Measurements from ENCODE around the gene TRMT11. TPM values are rescaled to one million over a fixed set of nuclear protein-coding genes. Genes with fewer than 3 reads are reported as not detected.

Gene TRMT11
- total and polyA plus RNA-seq, 9 of the 15 experiments (the other 6 are each of a cell fraction or from before 2014, with no cell fraction given): 38.8 to 88.0 (median 59.8) TPM

GRCh38 chr6:126056355-126057004 lies 70.1 kb downstream of the TRMT11 start (continued):
- TF ChIP-seq THRA (IDR thresholded peaks at IDR 0.05) (no peak), PHF21A (IDR thresholded peaks at IDR 0.05; ENCODE audit: borderline replicate concordance, low read depth) (no peak), ZNF146 (CRISPR knock-in tag; IDR thresholded peaks at IDR 0.05; ENCODE audit: unreplicated experiment) (no peak), THAP12 (CRISPR knock-in tag; IDR thresholded peaks at IDR 0.05) (no peak), POU5F1 (IDR thresholded peaks at IDR 0.05; ENCODE audit: borderline replicate concordance, low read depth, low read length, partially characterized antibody) (no peak), NR2C2 (CRISPR knock-in tag; IDR thresholded peaks at IDR 0.05) (no peak), NR2C2 (tag; IDR thresholded peaks at IDR 0.05) (0 out of 2 replicates have a peak, but pooled peaks have one; percentile 17), POLR2AphosphoS2 (IDR thresholded peaks at IDR 0.05; ENCODE audit: low read length) (no peak), CREB3 (tag; conservative IDR thresholded peaks at IDR 0.05; ENCODE audit: low read depth) (peak; percentile 13; the same call in 1 of the 2 replicates), FOXJ2 (tag; IDR thresholded peaks at IDR 0.05) (no peak), RAD51 (IDR thresholded peaks at IDR 0.05; ENCODE audit: borderline replicate concordance, low read depth) (no peak), ARID3B (CRISPR knock-in tag; IDR thresholded peaks at IDR 0.05; ENCODE audit: borderline replicate concordance) (no peak), FOXA3 (CRISPR knock-in tag; conservative IDR thresholded peaks at IDR 0.05 in 1 of 2, IDR thresholded peaks at IDR 0.05 in 1 of 2) (peak in 1 of 2 experiments; percentile 44; a peak in 1 of 4 replicates), TFAM (CRISPR knock-in tag; conservative IDR thresholded peaks at IDR 0.05) (no peak), PKNOX1 (IDR thresholded peaks at IDR 0.05) (no peak), SNAPC5 (CRISPR knock-in tag; IDR thresholded peaks at IDR 0.05) (no peak), KLF10 (CRISPR knock-in tag; IDR thresholded peaks at IDR 0.05) (no peak)

Measured in K562 (cell line).